Body of pancreas (tissue), 4 donors: ENCODE measurements around the gene WDR19. TPM values are rescaled to one million over a fixed set of nuclear protein-coding genes. Genes with fewer than 3 reads are reported as not detected.

Experiments
- ATAC-seq: fragments of 150-250 bp; one replicate; pipeline ENCODE4 v1.9.1; 2016
- DNase-seq, 4 donors: peaks; one replicate each; pipeline ENCODE4 v3.0.0-alpha.2; 2019
- H3K27ac ChIP-seq, 4 donors: fragments of 200-600 bp; sonication (generic); 1 replicate in 3 of 4; 2 replicates in 1 of 4; pipeline versions ENCODE4 v1.5.1 to v1.6.1; 2016 to 2019; ENCODE audit warnings: mild to moderate bottlenecking in 1 of 4, mixed read lengths in 1 of 4, moderate library complexity in 1 of 4
- H3K27me3 ChIP-seq, 2 donors: fragments of 200-600 bp; sonication (generic); one replicate each; pipeline ENCODE4 v1.6.0; 2016; ENCODE audit warnings: mild to moderate bottlenecking in 1 of 2
- H3K36me3 ChIP-seq, 2 donors: fragments of 200-600 bp; sonication (generic); replicated peaks in 1 of 2; 2 replicates each; pipeline ENCODE4 v1.5.1; 2016; ENCODE audit warnings: low read depth in 2 of 2; ENCODE audit not compliant: insufficient read depth in 1 of 2
- H3K4me1 ChIP-seq: fragments of 200-600 bp; sonication (generic); one replicate; pipeline ENCODE4 v1.6.0; 2016
- H3K4me3 ChIP-seq, 2 donors: fragments of 200-600 bp; sonication (generic); 1 replicate in 1 of 2; 2 replicates in 1 of 2; pipeline ENCODE4 v1.5.1; 2016 to 2019
- H3K9me3 ChIP-seq, 3 donors: fragments of 200-600 bp; sonication (generic); 1 replicate in 2 of 3; 2 replicates in 1 of 3; pipeline ENCODE4 v1.5.1; 2016
- POLR2A ChIP-seq, 3 donors: fragments of 450-650 bp; IDR thresholded peaks; one replicate each; pipeline ENCODE4 v1.6.1; 2016; ENCODE audit warnings: antibody characterized with exemption in 3 of 3, mild to moderate bottlenecking in 2 of 3
- WGBS, 2 donors: methylation state at CpG; one replicate each; pipeline ENCODE4 v1.1.5; 2017; 5-methylcytosine and 5-hydroxymethylcytosine counted together
- intact Hi-C: fragments of 100-400 bp; cut with DNase I; formaldehyde crosslinking; loops from one replicate; pipeline ENCODE4 v1.15.1; 2023
- total RNA-seq, 2 donors: library from RNA; depleted of rRNA; stranded (reverse); fragments of >200 nt; gene quantifications; one replicate each; pipeline ENCODE4 v1.1.0, GENCODE V29; 2016
- TF ChIP-seq, protein P1 (sequence below), 7 experiments: fragments of 450-650 bp in 4 of 7; fragments of 200-600 bp in 3 of 7; sonication (generic) in 3 of 7; IDR thresholded peaks; one replicate each; pipeline ENCODE4 v1.5.1; 2016 to 2019; ENCODE audit warnings: antibody characterized with exemption in 7 of 7

Gene WDR19
- total RNA-seq, 2 donors from 2014 or later, result 32.9 to 84.0 TPM

DNA sequence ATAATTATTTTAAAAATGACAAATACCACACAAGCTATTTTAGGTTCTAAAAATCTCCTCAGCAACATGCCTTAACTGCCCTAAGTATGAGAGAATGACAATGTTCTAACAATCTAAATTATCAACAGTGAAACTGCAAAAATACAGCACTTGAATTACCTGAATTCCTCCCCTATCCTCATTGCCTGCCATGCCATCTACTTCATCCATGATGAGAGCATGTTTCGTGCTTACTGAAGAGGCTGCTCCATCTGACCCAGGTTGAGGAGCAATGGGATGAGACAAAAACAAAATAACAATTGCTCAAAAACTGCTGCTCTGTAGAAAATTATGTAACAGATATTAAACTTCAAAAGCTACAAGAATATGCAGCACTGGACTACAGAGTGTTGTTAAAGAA, 120.6 kb downstream of the WDR19 start:
- H3K27ac ChIP-seq, result no peak overlapping the region
- no peaks in the 10 kb centered on the region for H3K27me3 ChIP-seq
- H3K9me3 ChIP-seq, result no peaks in the 10 kb centered on the region
- no peak for TF ChIP-seq POLR2A (IDR thresholded peaks at IDR 0.05)
- TF ChIP-seq, protein P1, sequence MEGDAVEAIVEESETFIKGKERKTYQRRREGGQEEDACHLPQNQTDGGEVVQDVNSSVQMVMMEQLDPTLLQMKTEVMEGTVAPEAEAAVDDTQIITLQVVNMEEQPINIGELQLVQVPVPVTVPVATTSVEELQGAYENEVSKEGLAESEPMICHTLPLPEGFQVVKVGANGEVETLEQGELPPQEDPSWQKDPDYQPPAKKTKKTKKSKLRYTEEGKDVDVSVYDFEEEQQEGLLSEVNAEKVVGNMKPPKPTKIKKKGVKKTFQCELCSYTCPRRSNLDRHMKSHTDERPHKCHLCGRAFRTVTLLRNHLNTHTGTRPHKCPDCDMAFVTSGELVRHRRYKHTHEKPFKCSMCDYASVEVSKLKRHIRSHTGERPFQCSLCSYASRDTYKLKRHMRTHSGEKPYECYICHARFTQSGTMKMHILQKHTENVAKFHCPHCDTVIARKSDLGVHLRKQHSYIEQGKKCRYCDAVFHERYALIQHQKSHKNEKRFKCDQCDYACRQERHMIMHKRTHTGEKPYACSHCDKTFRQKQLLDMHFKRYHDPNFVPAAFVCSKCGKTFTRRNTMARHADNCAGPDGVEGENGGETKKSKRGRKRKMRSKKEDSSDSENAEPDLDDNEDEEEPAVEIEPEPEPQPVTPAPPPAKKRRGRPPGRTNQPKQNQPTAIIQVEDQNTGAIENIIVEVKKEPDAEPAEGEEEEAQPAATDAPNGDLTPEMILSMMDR (IDR thresholded peaks at IDR 0.05), result no peak
- no peak for ATAC-seq
- H3K4me3 ChIP-seq, result no peak overlapping the region
- DNase-seq, result no peak
- peaks cover 9% of the 10 kb centered on the region for H3K4me1 ChIP-seq
- H3K36me3 ChIP-seq, result peaks cover 5 to 10% of the 10 kb centered on the region in 2 donors
- 96 to 100% methylated on average over 1 of the region's 1 CpG for WGBS, 2 donors
- intact Hi-C loops, result no loop called here

DNA sequence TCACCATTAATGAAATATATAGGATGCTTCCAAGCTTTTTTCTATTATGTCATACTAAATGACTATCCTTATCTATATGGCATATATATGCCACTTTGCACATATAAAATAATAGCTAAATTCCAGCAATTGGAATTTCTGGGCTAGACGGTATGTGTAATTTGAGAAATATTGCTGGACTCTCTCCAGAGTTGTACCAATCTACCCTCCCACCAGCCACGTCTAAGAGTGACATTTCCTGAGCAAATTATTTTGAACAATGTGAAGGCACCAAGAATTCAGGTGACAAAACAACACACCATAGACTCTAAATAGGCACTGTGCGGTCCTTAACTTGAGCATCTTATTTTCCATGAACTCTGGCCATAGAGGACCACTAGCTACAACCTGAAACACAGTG, 121.5 kb downstream of the WDR19 start:
- Histone ChIP-seq H3K9me3 (no peaks in the 10 kb centered on the region), H3K27ac (no peak overlapping the region), H3K36me3 (peaks cover 5 to 13% of the 10 kb centered on the region in 2 donors), H3K4me3 (no peak overlapping the region), H3K4me1 (peaks cover 19% of the 10 kb centered on the region), H3K27me3 (no peaks in the 10 kb centered on the region)
- DNase-seq (no peak), ATAC-seq (no peak)
- intact Hi-C loops, result no loop called here
- TF ChIP-seq, protein P1 (IDR thresholded peaks at IDR 0.05), result no peak
- TF ChIP-seq POLR2A (IDR thresholded peaks at IDR 0.05), result no peak
- 78 to 87% methylated on average over 3 of the region's 3 CpGs for WGBS, 2 donors

DNA sequence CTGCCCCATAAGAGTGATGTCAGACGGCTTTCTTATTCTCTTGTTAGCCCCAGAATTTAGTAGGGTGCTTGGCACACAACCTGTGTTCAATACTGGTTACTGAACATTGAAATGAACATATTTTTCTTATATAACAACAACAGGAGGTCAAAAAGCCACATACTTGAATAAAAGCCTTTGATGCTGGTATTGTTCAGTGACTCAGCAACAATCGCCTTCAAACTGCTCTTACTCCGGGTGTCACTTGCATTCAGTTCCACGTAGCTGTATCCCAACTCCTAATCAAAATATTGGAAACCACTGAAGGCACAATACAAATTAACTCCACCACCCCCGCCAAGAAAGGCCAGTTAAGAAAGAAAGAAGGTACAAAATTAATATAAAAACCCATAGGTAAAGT, 122.3 kb downstream of the WDR19 start:
- WGBS, 2 donors, result 73 to 81% methylated on average over 5 of the region's 5 CpGs
- Histone ChIP-seq H3K27ac (no peak overlapping the region), H3K36me3 (peaks cover 4 to 11% of the 10 kb centered on the region in 2 donors), H3K9me3 (no peaks in the 10 kb centered on the region), H3K4me3 (no peak overlapping the region), H3K27me3 (no peaks in the 10 kb centered on the region), H3K4me1 (peaks cover 20% of the 10 kb centered on the region)
- intact Hi-C loops, result no loop called here
- DNase-seq (no peak), ATAC-seq (no peak)
- TF ChIP-seq POLR2A (IDR thresholded peaks at IDR 0.05), result no peak
- TF ChIP-seq, protein P1 (IDR thresholded peaks at IDR 0.05), result no peak

DNA sequence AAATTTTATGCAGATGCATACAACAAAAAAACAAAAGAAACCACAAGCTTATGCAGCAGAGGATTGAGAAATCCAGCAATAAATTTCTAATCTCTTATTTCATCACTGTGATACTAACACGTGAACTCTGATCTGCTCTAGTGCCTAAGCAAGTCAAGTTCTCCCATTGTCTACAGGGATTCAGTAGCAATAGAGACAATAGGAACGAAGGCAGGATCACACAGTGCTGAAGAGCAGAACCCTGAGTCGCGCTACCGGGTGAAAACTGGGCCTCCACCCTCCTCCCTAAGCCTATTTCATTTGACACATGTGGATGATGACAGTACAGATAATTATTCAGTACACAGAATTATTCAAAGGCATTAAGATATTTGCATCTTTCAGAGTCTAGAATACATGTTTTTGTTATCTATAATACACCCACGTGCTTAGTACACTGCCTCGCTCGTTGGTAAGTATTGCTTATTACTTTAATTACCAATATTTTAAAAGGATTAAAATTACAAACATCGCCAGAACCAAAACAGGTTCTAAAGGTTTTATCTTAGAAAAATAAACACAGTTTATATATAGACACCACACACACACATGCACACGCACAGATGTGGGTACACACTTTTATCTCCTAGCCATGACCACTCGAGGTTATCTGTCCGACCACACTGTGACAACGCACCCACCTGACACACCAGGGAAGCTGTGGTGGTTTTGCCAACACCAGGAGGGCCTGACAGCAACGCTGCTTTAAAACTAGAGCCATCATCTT, 123.8 kb downstream of the WDR19 start:
- 35 to 36% methylated on average over 14 of the region's 14 CpGs for WGBS, 2 donors
- TF ChIP-seq, protein P1 (IDR thresholded peaks at IDR 0.05), result no peak
- no peak for TF ChIP-seq POLR2A (IDR thresholded peaks at IDR 0.05)
- Histone ChIP-seq H3K4me1 (peaks cover 20% of the 10 kb centered on the region), H3K9me3 (no peaks in the 10 kb centered on the region), H3K4me3 (no peak overlapping the region), H3K36me3 (peaks cover 0 to 10% of the 10 kb centered on the region in 2 donors), H3K27ac (no peak overlapping the region), H3K27me3 (no peaks in the 10 kb centered on the region)
- ATAC-seq, result peak; percentile 59
- DNase-seq, result peak; percentile 15 to 52 (median 26)
- intact Hi-C loops, result no loop called here

DNA sequence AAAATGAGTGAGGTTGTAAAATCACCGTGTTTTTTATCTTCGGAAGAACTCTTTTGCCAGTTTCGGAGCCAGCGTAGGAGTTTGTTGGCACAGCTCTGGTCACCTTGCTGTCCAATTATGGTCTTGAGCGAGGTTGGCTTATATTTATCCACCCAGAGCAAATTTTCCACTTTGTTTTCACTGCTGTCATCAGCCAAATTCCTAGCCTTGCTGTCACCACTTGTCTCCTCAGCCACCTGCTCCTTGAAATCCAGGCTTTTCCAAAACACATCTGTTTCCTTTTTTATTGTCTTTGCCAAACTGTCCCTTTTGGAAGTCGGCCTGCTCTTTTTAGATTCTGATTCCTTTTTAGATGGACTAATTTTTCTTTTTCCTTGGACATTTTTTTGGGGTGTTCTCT, 126.3 kb downstream of the WDR19 start:
- no peak for TF ChIP-seq POLR2A (IDR thresholded peaks at IDR 0.05)
- TF ChIP-seq, protein P1 (IDR thresholded peaks at IDR 0.05), result no peak
- Histone ChIP-seq H3K27ac (no peak overlapping the region), H3K4me1 (peaks cover 20% of the 10 kb centered on the region), H3K4me3 (no peak overlapping the region), H3K36me3 (peaks cover 0 to 14% of the 10 kb centered on the region in 2 donors), H3K9me3 (no peaks in the 10 kb centered on the region), H3K27me3 (no peaks in the 10 kb centered on the region)
- DNase-seq (no peak), ATAC-seq (no peak)
- WGBS, 2 donors, result 25 to 46% methylated on average over 6 of the region's 6 CpGs
- intact Hi-C loops, result no loop called here
